SK-N-SH treated with all-trans-retinoic acid at 6 μM for 48 hours (cell line): Measurements from ENCODE around the gene PLA2G4B.

Source experiments
- ATAC-seq: fragments of 200-7000 bp; cut with Tn5 transposase; 3 replicates; pipeline ENCODE4 v1.9.1; 2020; ENCODE audit warnings: mild to moderate bottlenecking, moderate library complexity
- BACH2 ChIP-seq: fragments of 250-450 bp; sonication (Bioruptor Pico); IDR thresholded peaks from 2 replicates; pipeline ENCODE4 v1.9.0; 2021; ENCODE audit warnings: mild to moderate bottlenecking, borderline replicate concordance
- CREB5 ChIP-seq: fragments of 250-450 bp; sonication (Bioruptor Pico); IDR thresholded peaks from 2 replicates; pipeline ENCODE4 v1.5.1; 2020; ENCODE audit warnings: low read depth, mild to moderate bottlenecking, moderate library complexity
- CSDC2 ChIP-seq: fragments of 250-450 bp; sonication (Bioruptor Pico); IDR thresholded peaks from 2 replicates; pipeline ENCODE4 v1.5.0; 2020; ENCODE audit warnings: mild to moderate bottlenecking, moderate library complexity
- CSRNP3 ChIP-seq: fragments of 250-450 bp; sonication (Bioruptor Pico); IDR thresholded peaks from 2 replicates; pipeline ENCODE4 v1.5.1; 2021; ENCODE audit warnings: mild to moderate bottlenecking, moderate library complexity
- ESRRG ChIP-seq: fragments of 250-450 bp; sonication (Bioruptor Pico); IDR thresholded peaks from 2 replicates; pipeline ENCODE4 v1.6.1; 2021; ENCODE audit warnings: mild to moderate bottlenecking
- GLIS3 ChIP-seq: fragments of 250-450 bp; sonication (Bioruptor Pico); IDR thresholded peaks from 2 replicates; pipeline ENCODE4 v1.5.0; 2020; ENCODE audit warnings: mild to moderate bottlenecking, moderate library complexity
- ISL1 ChIP-seq: fragments of 250-450 bp; sonication (Bioruptor Pico); IDR thresholded peaks from 2 replicates; pipeline ENCODE4 v2.1.2; 2022; ENCODE audit warnings: mild to moderate bottlenecking, moderate library complexity
- OSR1 ChIP-seq: fragments of 250-450 bp; sonication (Bioruptor Pico); IDR thresholded peaks from 2 replicates; pipeline ENCODE4 v1.8.0; 2022; ENCODE audit warnings: moderate library complexity, mild to moderate bottlenecking, inconsistent platforms
- PATZ1 ChIP-seq: fragments of 250-450 bp; sonication (Bioruptor Pico); IDR thresholded peaks from 2 replicates; pipeline ENCODE4 v1.8.0; 2020; ENCODE audit warnings: mild to moderate bottlenecking, moderate library complexity, borderline replicate concordance
- PPARA ChIP-seq: fragments of 250-450 bp; sonication (Bioruptor Pico); IDR thresholded peaks from 2 replicates; pipeline ENCODE4 v1.5.0; 2020; ENCODE audit warnings: mild to moderate bottlenecking, borderline replicate concordance
- RARB ChIP-seq: fragments of 250-450 bp; sonication (Bioruptor Pico); IDR thresholded peaks from 2 replicates; pipeline ENCODE4 v1.8.0; 2021; ENCODE audit warnings: mild to moderate bottlenecking, moderate library complexity
- SNAI2 ChIP-seq: fragments of 250-450 bp; sonication (Bioruptor Pico); IDR thresholded peaks from 2 replicates; pipeline ENCODE4 v1.5.0; 2020; ENCODE audit warnings: mild to moderate bottlenecking, moderate library complexity
- TCF4 ChIP-seq: fragments of 250-450 bp; sonication (Bioruptor Pico); IDR thresholded peaks from 2 replicates; pipeline ENCODE4 v1.8.0; 2021; ENCODE audit warnings: mild to moderate bottlenecking, moderate library complexity, borderline replicate concordance
- TOX ChIP-seq: fragments of 250-450 bp; sonication (Bioruptor Pico); IDR thresholded peaks from 2 replicates; pipeline ENCODE4 v1.8.0; 2021; ENCODE audit warnings: mild to moderate bottlenecking, moderate library complexity, borderline replicate concordance
- ZFP3 ChIP-seq: fragments of 250-450 bp; sonication (Bioruptor Pico); IDR thresholded peaks from 2 replicates; pipeline ENCODE4 v1.5.0; 2020; ENCODE audit warnings: mild to moderate bottlenecking, moderate library complexity
- ZFP30 ChIP-seq: fragments of 450-650 bp; formaldehyde crosslinking; IDR thresholded peaks from 2 replicates; pipeline ENCODE4 v1.5.0; 2022; ENCODE audit warnings: mild to moderate bottlenecking, moderate library complexity
- ZNF565 ChIP-seq: fragments of 450-650 bp; formaldehyde crosslinking; conservative IDR thresholded peaks from 2 replicates; pipeline ENCODE4 v1.5.0; 2020; ENCODE audit warnings: low read depth, mild to moderate bottlenecking, moderate library complexity
- ZNF70 ChIP-seq: fragments of 450-650 bp; formaldehyde crosslinking; IDR thresholded peaks from 2 replicates; pipeline ENCODE4 v1.5.0; 2020; ENCODE audit warnings: mild to moderate bottlenecking, moderate library complexity
- ZNF8 ChIP-seq: fragments of 450-650 bp; formaldehyde crosslinking; IDR thresholded peaks from 2 replicates; pipeline ENCODE4 v1.5.0; 2020; ENCODE audit warnings: mild to moderate bottlenecking, moderate library complexity
- TF ChIP-seq, protein P1 (sequence below): fragments of 250-450 bp; sonication (Bioruptor Pico); IDR thresholded peaks from 2 replicates; pipeline ENCODE4 v1.5.0; 2020; ENCODE audit warnings: mild to moderate bottlenecking, moderate library complexity

PLA2G4B gene

GRCh38 chr15:41894251-41894790, 55.7 kb downstream of the PLA2G4B start:
- ATAC-seq, result no peak; the same call in 1 of the 3 replicates
- TF ChIP-seq TOX (CRISPR knock-in tag), result no peak
- no peak for TF ChIP-seq SNAI2 (CRISPR knock-in tag)
- no peak for TF ChIP-seq ZFP30 (CRISPR knock-in tag)
- no peak for TF ChIP-seq BACH2 (CRISPR knock-in tag)
- no peak for TF ChIP-seq ISL1 (CRISPR knock-in tag)
- TF ChIP-seq ESRRG, result no peak
- no peak for TF ChIP-seq CSDC2
- no peak for TF ChIP-seq OSR1
- no peak for TF ChIP-seq ZFP3 (CRISPR knock-in tag)

DNA sequence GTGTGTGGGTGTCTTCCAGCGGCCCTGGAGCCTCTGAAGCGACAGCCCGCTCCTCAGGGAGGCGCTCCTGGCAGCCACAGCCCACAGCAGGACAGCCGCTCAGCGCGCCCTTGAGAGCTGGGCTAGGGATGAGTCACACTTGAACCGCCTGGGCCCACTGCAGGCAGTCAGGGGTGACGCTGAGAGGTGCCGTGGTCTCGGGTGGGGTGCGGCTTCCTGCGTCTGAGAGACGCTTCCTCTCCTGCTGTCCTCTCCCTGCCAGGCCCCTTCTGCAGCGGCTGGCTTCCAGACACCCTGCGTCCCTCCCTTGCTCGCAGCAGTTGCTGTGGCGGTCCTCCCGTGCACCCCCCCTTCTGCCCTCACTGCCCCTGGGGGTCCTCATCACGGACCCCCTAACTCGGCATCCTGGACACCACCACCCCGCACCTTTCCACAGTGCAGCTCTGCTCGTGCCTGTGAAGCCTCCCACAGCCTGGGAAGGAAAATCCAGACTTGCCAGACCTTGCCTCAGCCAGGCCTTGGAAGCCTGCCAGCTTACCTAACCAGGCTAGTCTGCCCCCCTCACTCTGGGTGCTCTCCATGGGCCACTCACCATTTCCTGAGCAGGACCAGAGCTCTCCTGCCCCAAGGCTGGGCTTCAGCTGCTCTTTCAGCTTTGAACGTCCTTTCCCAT, 56.3 kb downstream of the PLA2G4B start:
- peak; percentile 95 for ATAC-seq

GRCh38 chr15:41895491-41895890, 56.8 kb downstream of the PLA2G4B start:
- ATAC-seq, result peak; percentile 5
- TF ChIP-seq SNAI2 (CRISPR knock-in tag) (no peak), ZNF565 (no peak), CREB5 (CRISPR knock-in tag) (no peak), PPARA (CRISPR knock-in tag) (no peak), ZNF70 (CRISPR knock-in tag) (no peak), CSRNP3 (no peak), TCF4 (CRISPR knock-in tag) (no peak), RARB (CRISPR knock-in tag) (no peak), ZFP3 (CRISPR knock-in tag) (no peak), ISL1 (CRISPR knock-in tag) (no peak), ESRRG (no peak), ZNF8 (CRISPR knock-in tag) (no peak), CSDC2 (no peak), GLIS3 (no peak), ZFP30 (CRISPR knock-in tag) (no peak), PATZ1 (CRISPR knock-in tag) (no peak)
- TF ChIP-seq, protein P1, sequence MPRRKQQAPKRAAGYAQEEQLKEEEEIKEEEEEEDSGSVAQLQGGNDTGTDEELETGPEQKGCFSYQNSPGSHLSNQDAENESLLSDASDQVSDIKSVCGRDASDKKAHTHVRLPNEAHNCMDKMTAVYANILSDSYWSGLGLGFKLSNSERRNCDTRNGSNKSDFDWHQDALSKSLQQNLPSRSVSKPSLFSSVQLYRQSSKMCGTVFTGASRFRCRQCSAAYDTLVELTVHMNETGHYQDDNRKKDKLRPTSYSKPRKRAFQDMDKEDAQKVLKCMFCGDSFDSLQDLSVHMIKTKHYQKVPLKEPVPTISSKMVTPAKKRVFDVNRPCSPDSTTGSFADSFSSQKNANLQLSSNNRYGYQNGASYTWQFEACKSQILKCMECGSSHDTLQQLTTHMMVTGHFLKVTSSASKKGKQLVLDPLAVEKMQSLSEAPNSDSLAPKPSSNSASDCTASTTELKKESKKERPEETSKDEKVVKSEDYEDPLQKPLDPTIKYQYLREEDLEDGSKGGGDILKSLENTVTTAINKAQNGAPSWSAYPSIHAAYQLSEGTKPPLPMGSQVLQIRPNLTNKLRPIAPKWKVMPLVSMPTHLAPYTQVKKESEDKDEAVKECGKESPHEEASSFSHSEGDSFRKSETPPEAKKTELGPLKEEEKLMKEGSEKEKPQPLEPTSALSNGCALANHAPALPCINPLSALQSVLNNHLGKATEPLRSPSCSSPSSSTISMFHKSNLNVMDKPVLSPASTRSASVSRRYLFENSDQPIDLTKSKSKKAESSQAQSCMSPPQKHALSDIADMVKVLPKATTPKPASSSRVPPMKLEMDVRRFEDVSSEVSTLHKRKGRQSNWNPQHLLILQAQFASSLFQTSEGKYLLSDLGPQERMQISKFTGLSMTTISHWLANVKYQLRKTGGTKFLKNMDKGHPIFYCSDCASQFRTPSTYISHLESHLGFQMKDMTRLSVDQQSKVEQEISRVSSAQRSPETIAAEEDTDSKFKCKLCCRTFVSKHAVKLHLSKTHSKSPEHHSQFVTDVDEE, result no peak

More for the DNA sequence above, 56.3 kb downstream of the PLA2G4B start:
- TF ChIP-seq, protein P1, result 0 out of 2 replicates have a peak, but pooled peaks have one; percentile 9
- TF ChIP-seq CSRNP3 (no peak), CSDC2 (no peak)
